Measurements from ENCODE around the gene RBPMS2.

RBPMS2 gene

GRCh38 chr15:64691896-64692565 lies 83.4 kb downstream of the RBPMS2 start:
- no peak for DNase-seq (ENCODE audit: low spot score)

- DNase-seq (ENCODE audit: low spot score) = no peak
Measured at GRCh38 chr15:64690578-64691296, 84.7 kb downstream of the RBPMS2 start.

DNA sequence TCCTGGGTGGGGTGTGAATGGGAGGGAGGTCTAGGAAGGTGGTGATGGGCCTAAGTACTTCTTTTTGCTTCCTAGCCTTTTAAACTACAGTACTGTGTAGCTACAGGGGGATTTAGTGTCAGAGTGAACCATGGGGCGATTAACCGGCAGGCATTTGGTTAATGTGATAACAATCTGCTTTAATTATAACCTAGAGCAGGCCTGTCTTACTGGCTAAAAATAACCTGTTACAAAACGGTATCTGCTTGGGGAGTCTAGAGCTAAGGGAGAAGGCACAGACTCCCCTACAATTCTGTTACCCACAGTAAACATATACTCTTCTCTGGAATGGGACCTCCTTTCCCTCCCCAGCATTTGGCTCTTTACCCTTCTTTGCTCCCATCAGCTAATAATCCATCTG lies 85.4 kb downstream of the RBPMS2 start:
- no peak for DNase-seq (ENCODE audit: low spot score)

Data from ecto neural progenitor cell (in vitro differentiated cells).